ENCODE results near the gene PDXK. TPM values are rescaled to one million over a fixed set of nuclear protein-coding genes. Genes with fewer than 3 reads are reported as not detected.
"Not testable (repeated sequence)": the region's sequence is repeated elsewhere in the genome, so short reads cannot be mapped to it uniquely, and the experiment has no call there.

PDXK gene
- total RNA-seq = 10 to 100 TPM; 90.7 to 94.4 TPM
- 10 to 100 TPM; 25.8 to 38.2 TPM for polyA plus RNA-seq
- long read RNA-seq, donor 1, full-length matches to known transcripts = 4 of 41 reads
- long read RNA-seq, donor 1, partial matches to known transcripts = 4 of 41 reads
- long read RNA-seq, donor 1, other reads (novel, unspliced or antisense) = 33 of 41 reads
- long read RNA-seq, donor 2, full-length matches to known transcripts = 23 of 50 reads
- long read RNA-seq, donor 2, partial matches to known transcripts = 3 of 50 reads
- long read RNA-seq, donor 2, other reads (novel, unspliced or antisense) = 24 of 50 reads

GRCh38 chr21:43718872-43719747 lies at the start of gene PDXK:
Gene PDXK, plus strand, starts transcription at chr21:43719129. Its CDS starts 166 bp downstream, at chr21:43719295.
- Histone ChIP-seq H3K27me3 (ENCODE audit: control insufficient read depth in 1 of 2, insufficient read depth in 2 of 2, low read length in 1 of 2) (no peaks in the 10 kb centered on the region), H3K4me3 (ENCODE audit: low read length in 2 of 2) (peak within 1 kb of the TSS; percentile 77 to 92), H3K9me3 (ENCODE audit: control insufficient read depth, low read length) (no peaks in the 10 kb centered on the region), H3K36me3 (ENCODE audit: control insufficient read depth in 1 of 2, insufficient read depth in 2 of 2, low read length in 1 of 2) (no peaks in the 10 kb centered on the region), H3K4me1 (ENCODE audit: control insufficient read depth in 1 of 2, insufficient read depth in 2 of 2, low read length in 2 of 2) (no peaks in the 10 kb centered on the region), H3K27ac (ENCODE audit: low read depth in 1 of 2, low read length in 2 of 2) (peak within 1 kb of the TSS; percentile 66 to 70)
- intact Hi-C loops (cut with DNase I) = loop anchor here in 1 of 2 donors (2.0 kb wide), 1 partner anchor 60 kb away; the partner anchor contains the start of genes HSF2BP and RRP1B
- 0% methylated on average over 110 to 117 of the region's 117 CpGs for WGBS, 2 donors
- DNase-seq = peak; percentile 91 to 95
- ATAC-seq (ENCODE audit: low FRiP score) = peak; percentile 94

- Histone ChIP-seq H3K4me3 (ENCODE audit: low read length in 2 of 2) (no peak overlapping the region), H3K27me3 (ENCODE audit: control insufficient read depth in 1 of 2, insufficient read depth in 2 of 2, low read length in 1 of 2) (no peaks in the 10 kb centered on the region), H3K27ac (ENCODE audit: low read depth in 1 of 2, low read length in 2 of 2) (no peak overlapping the region), H3K9me3 (ENCODE audit: control insufficient read depth, low read length) (no peaks in the 10 kb centered on the region), H3K4me1 (ENCODE audit: control insufficient read depth in 1 of 2, insufficient read depth in 2 of 2, low read length in 2 of 2) (no peaks in the 10 kb centered on the region), H3K36me3 (ENCODE audit: control insufficient read depth in 1 of 2, insufficient read depth in 2 of 2, low read length in 1 of 2) (peaks cover 4 to 6% of the 10 kb centered on the region in 2 donors)
- DNase-seq (no peak), ATAC-seq (ENCODE audit: low FRiP score) (no peak)
- WGBS, 2 donors = 87 to 88% methylated on average over 20 of the region's 20 CpGs
- intact Hi-C loops (cut with DNase I) = no loop called here
Observed at GRCh38 chr21:43669828-43670605, 48.9 kb upstream of the PDXK start.

DNA sequence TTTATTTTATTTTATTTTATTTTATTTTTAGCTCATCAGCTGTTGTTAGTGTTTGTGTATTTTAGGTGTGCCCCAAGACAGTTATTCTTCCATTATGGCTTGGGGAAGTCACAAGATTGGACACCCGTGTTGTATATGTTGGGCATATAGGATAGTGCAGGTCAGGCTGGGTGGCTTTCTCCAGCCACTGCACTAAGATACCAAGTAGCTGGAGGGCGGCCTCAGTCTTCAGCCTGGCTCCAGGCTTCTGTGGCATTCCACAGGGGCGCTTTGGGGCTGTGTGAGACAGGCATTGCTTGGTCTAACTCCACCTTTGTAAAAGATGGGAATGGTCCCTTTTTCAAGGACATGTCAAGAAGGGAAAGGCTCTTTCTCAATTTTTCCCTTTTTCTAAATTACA lies 43.1 kb upstream of the PDXK start:
- no peaks in the 10 kb centered on the region for H3K4me1 ChIP-seq (ENCODE audit: control insufficient read depth in 1 of 2, insufficient read depth in 2 of 2, low read length in 2 of 2)
- intact Hi-C loops (cut with DNase I) = no loop called here
- H3K27ac ChIP-seq (ENCODE audit: low read depth in 1 of 2, low read length in 2 of 2) = no peak overlapping the region
- DNase-seq (no peak), ATAC-seq (ENCODE audit: low FRiP score) (no peak)
- H3K27me3 ChIP-seq (ENCODE audit: control insufficient read depth in 1 of 2, insufficient read depth in 2 of 2, low read length in 1 of 2) = no peaks in the 10 kb centered on the region
- peaks cover 4 to 9% of the 10 kb centered on the region in 2 donors for H3K36me3 ChIP-seq (ENCODE audit: control insufficient read depth in 1 of 2, insufficient read depth in 2 of 2, low read length in 1 of 2)
- WGBS, 2 donors = 86 to 91% methylated on average over 3 of the region's 3 CpGs
- H3K4me3 ChIP-seq (ENCODE audit: low read length in 2 of 2) = no peak overlapping the region
- no peaks in the 10 kb centered on the region for H3K9me3 ChIP-seq (ENCODE audit: control insufficient read depth, low read length)

DNA sequence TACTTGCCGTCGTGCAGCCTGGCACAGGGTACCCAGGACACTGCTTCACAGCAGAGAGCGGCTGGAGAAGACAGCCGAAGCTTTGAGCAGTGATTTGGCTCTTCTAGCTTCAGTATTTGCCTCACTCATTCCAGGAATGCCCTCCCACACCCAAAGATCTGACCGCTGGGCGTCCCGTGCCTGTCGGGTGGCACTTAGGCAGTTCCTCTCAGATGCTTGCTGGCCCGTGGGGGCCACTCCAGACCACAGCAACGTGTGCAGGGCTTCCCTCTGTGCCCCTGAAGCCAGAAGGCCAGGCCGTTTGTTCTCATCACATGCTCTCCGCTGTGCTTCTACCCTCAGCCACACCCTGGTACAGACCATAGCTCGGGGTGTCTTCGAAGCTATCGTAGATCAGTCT lies 42.5 kb upstream of the PDXK start:
- 92 to 94% methylated on average over 15 of the region's 15 CpGs for WGBS, 2 donors
- DNase-seq (no peak), ATAC-seq (ENCODE audit: low FRiP score) (no peak)
- Histone ChIP-seq H3K27me3 (ENCODE audit: control insufficient read depth in 1 of 2, insufficient read depth in 2 of 2, low read length in 1 of 2) (no peaks in the 10 kb centered on the region), H3K36me3 (ENCODE audit: control insufficient read depth in 1 of 2, insufficient read depth in 2 of 2, low read length in 1 of 2) (peaks cover 3 to 6% of the 10 kb centered on the region in 2 donors), H3K4me3 (ENCODE audit: low read length in 2 of 2) (no peak overlapping the region), H3K27ac (ENCODE audit: low read depth in 1 of 2, low read length in 2 of 2) (no peak overlapping the region), H3K9me3 (ENCODE audit: control insufficient read depth, low read length) (no peaks in the 10 kb centered on the region), H3K4me1 (ENCODE audit: control insufficient read depth in 1 of 2, insufficient read depth in 2 of 2, low read length in 2 of 2) (no peaks in the 10 kb centered on the region)
- intact Hi-C loops (cut with DNase I) = no loop called here

DNA sequence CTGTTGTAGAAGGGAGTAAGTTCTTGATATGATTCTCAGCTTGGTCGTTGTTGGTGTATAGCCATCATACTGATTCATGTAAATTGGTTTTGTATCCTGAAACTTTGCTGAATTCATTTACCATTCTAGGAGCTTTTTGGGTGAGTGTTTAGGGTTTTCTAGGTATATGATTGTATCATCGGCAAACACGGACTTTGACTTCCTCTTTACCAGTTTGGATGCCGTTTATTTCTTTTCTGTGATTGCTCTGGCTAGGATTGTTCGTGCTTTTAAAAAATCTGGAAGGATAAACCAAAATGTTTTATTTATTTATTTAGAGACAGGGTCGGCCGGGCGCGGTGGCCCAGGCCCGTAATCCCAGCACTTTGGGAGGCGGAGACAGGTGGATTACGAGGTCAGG lies 39.0 kb upstream of the PDXK start:
- Histone ChIP-seq H3K4me1 (ENCODE audit: control insufficient read depth in 1 of 2, insufficient read depth in 2 of 2, low read length in 2 of 2) (no peaks in the 10 kb centered on the region), H3K4me3 (ENCODE audit: low read length in 2 of 2) (no peak overlapping the region), H3K27me3 (ENCODE audit: control insufficient read depth in 1 of 2, insufficient read depth in 2 of 2, low read length in 1 of 2) (no peaks in the 10 kb centered on the region), H3K36me3 (ENCODE audit: control insufficient read depth in 1 of 2, insufficient read depth in 2 of 2, low read length in 1 of 2) (peaks cover 4 to 6% of the 10 kb centered on the region in 2 donors), H3K27ac (ENCODE audit: low read depth in 1 of 2, low read length in 2 of 2) (no peak overlapping the region), H3K9me3 (ENCODE audit: control insufficient read depth, low read length) (no peaks in the 10 kb centered on the region)
- 95% methylated on average over 12 of the region's 12 CpGs for WGBS, 2 donors
- ATAC-seq (ENCODE audit: low FRiP score) = no peak
- DNase-seq = no peak
- intact Hi-C loops (cut with DNase I) = loop anchor here in 1 of 2 donors (10.0 kb wide), 1 partner anchor 95 kb away; the partner anchor contains the start of gene CSTB

DNA sequence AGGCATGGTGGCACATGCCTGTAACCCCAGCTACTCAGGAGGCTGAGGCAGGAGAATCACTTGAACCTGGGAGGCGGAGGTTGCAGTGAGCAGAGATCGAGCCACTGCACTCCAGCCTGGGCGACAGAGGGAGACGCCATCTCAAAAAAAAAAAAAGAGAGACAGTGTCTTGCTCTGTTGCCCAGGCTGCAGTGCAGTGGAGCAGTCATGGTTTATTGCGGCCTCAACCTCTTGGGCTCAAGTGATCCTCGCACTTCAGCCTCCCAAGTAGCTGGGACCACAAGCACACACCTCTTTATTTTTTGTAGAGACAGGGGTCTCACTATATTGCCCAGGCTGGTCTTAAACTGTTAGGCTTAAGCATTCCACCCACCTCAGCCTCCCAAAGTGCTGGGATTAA lies 38.5 kb upstream of the PDXK start:
- H3K4me3 ChIP-seq (ENCODE audit: low read length in 2 of 2); H3K27me3 ChIP-seq (ENCODE audit: control insufficient read depth in 1 of 2, insufficient read depth in 2 of 2, low read length in 1 of 2); DNase-seq; H3K4me1 ChIP-seq (ENCODE audit: control insufficient read depth in 1 of 2, insufficient read depth in 2 of 2, low read length in 2 of 2); H3K27ac ChIP-seq (ENCODE audit: low read depth in 1 of 2, low read length in 2 of 2); H3K36me3 ChIP-seq (ENCODE audit: control insufficient read depth in 1 of 2, insufficient read depth in 2 of 2, low read length in 1 of 2); H3K9me3 ChIP-seq (ENCODE audit: control insufficient read depth, low read length); ATAC-seq (ENCODE audit: low FRiP score): not testable (repeated sequence)
- intact Hi-C loops (cut with DNase I) = loop anchor here in 1 of 2 donors (10.0 kb wide), 1 partner anchor 94 kb away; the partner anchor contains the start of gene CSTB
- WGBS, 2 donors = 80 to 81% methylated on average over 6 of the region's 6 CpGs

GRCh38 chr21:43681650-43682049 lies 37.3 kb upstream of the PDXK start:
- WGBS, 2 donors = 91 to 96% methylated on average over 6 of the region's 6 CpGs

DNA sequence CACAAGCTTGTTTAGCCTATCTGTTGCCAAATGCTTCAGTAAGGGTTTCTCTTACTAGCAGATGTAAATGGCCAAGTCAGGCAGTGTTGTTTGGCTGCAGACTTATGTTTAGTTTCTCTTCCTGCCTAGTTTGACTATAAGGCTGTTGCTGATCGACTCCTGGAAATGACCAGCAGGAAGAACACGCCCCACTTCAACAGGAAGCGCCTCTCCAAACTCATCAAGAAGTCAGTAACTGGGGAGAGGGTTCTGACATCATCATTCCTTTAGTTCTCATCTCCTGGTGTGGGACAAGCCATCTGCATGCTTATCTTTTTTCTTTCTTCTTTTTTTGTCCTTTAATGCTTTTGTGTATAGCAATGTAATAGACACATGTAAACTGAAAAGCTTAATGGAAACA lies 34.5 kb upstream of the PDXK start:
- Histone ChIP-seq H3K9me3 (ENCODE audit: control insufficient read depth, low read length) (no peaks in the 10 kb centered on the region), H3K27me3 (ENCODE audit: control insufficient read depth in 1 of 2, insufficient read depth in 2 of 2, low read length in 1 of 2) (no peaks in the 10 kb centered on the region), H3K27ac (ENCODE audit: low read depth in 1 of 2, low read length in 2 of 2) (no peak overlapping the region), H3K36me3 (ENCODE audit: control insufficient read depth in 1 of 2, insufficient read depth in 2 of 2, low read length in 1 of 2) (peaks cover 6 to 12% of the 10 kb centered on the region in 2 donors), H3K4me1 (ENCODE audit: control insufficient read depth in 1 of 2, insufficient read depth in 2 of 2, low read length in 2 of 2) (no peaks in the 10 kb centered on the region), H3K4me3 (ENCODE audit: low read length in 2 of 2) (no peak overlapping the region)
- ATAC-seq (ENCODE audit: low FRiP score) (no peak), DNase-seq (no peak)
- 89 to 91% methylated on average over 3 of the region's 3 CpGs for WGBS, 2 donors
- intact Hi-C loops (cut with DNase I) = loop anchor here in 1 of 2 donors (10.0 kb wide), 1 partner anchor 90 kb away; the partner anchor contains the start of gene CSTB

More at GRCh38 chr21:43681650-43682049, 37.3 kb upstream of the PDXK start:
- no peak overlapping the region for H3K27ac ChIP-seq (ENCODE audit: low read depth in 1 of 2, low read length in 2 of 2)
- no peaks in the 10 kb centered on the region for H3K4me1 ChIP-seq (ENCODE audit: control insufficient read depth in 1 of 2, insufficient read depth in 2 of 2, low read length in 2 of 2)
- H3K36me3 ChIP-seq (ENCODE audit: control insufficient read depth in 1 of 2, insufficient read depth in 2 of 2, low read length in 1 of 2) = peaks cover 4 to 8% of the 10 kb centered on the region in 2 donors
- no peaks in the 10 kb centered on the region for H3K27me3 ChIP-seq (ENCODE audit: control insufficient read depth in 1 of 2, insufficient read depth in 2 of 2, low read length in 1 of 2)
- H3K9me3 ChIP-seq (ENCODE audit: control insufficient read depth, low read length) = no peaks in the 10 kb centered on the region
- no peak overlapping the region for H3K4me3 ChIP-seq (ENCODE audit: low read length in 2 of 2)
- ATAC-seq (ENCODE audit: low FRiP score) (no peak), DNase-seq (no peak)
- intact Hi-C loops (cut with DNase I) = loop anchor here in 1 of 2 donors (10.0 kb wide), 1 partner anchor 93 kb away; the partner anchor contains the start of gene CSTB

Data from aorta (tissue), 5 donors.